GM12878 (cell line): Measurements from ENCODE around the gene CLIC6. TPM values are rescaled to one million over a fixed set of nuclear protein-coding genes. Genes with fewer than 3 reads are reported as not detected.

Experiments
- ATAC-seq: fragments of 200-7000 bp; cut with Tn5 transposase; 3 replicates; pipeline ENCODE4 v1.9.1; 2020; ENCODE audit warnings: mild to moderate bottlenecking, moderate library complexity
- BruUV-seq: library from RNA; stranded (reverse); fragments of 400-500 nt; replicated peaks from 2 replicates; lab custom pipeline; 2021; lab: Mats Ljungman, UMichigan
- CTCF ChIA-PET: fragments of 300-600 bp; sonication (Branson Sonifier 250); formaldehyde crosslinking; extraction: SDS; loops from one replicate; lab custom pipeline; 2021; ENCODE audit warnings: inconsistent platforms; lab: Yijun Ruan, JAX
- POLR2A ChIA-PET: fragments of 350-600 bp; formaldehyde crosslinking; extraction: SDS; loops from one replicate; lab custom pipeline; 2021; ENCODE audit warnings: inconsistent platforms; lab: Charles Lee
- RAD21 ChIA-PET: fragments of 300-600 bp; sonication (Branson Sonifier 250); formaldehyde crosslinking; loops from one replicate; lab custom pipeline; 2023; ENCODE audit warnings: antibody characterized with exemption; ENCODE audit not compliant: unreplicated experiment; lab: Charles Lee
- SMC1A ChIA-PET: fragments of 300-600 bp; sonication (Branson Sonifier 250); formaldehyde crosslinking; loops from one replicate; lab custom pipeline; 2023; ENCODE audit not compliant: unreplicated experiment, uncharacterized antibody; lab: Charles Lee
- DNase-seq: peaks from one replicate; pipeline ENCODE4 v3.0.0-alpha.2; 2011; ENCODE audit warnings: low read depth, low spot score
- FAIRE-seq: peaks from 3 replicates; lab custom pipeline; 2011; peaks lifted over from hg19 to GRCh38; lab: Jason Lieb, UNC
- H2AFZ ChIP-seq: 2 replicates; pipeline ENCODE4 v1.6.0; 2011; ENCODE audit warnings: low read depth, low read length, control low read depth; ENCODE audit not compliant: control insufficient read depth
- H3K27ac ChIP-seq: 2 replicates; pipeline ENCODE4 v1.5.1; 2011; ENCODE audit warnings: control low read depth; ENCODE audit not compliant: control insufficient read depth, insufficient read depth
- H3K27me3 ChIP-seq, 2 experiments: replicated peaks in 1 of 2; 2 replicates each; pipeline versions ENCODE4 v1.6.0 to v1.6.1; 2011; ENCODE audit warnings: low read length in 1 of 2; ENCODE audit not compliant: control insufficient read depth in 2 of 2, insufficient read depth in 2 of 2
- H3K36me3 ChIP-seq, 2 experiments: 2 replicates each; pipeline ENCODE4 v1.5.1; 2011; ENCODE audit warnings: low read length in 1 of 2; ENCODE audit not compliant: control insufficient read depth in 2 of 2, insufficient read depth in 2 of 2
- H3K4me1 ChIP-seq: 2 replicates; pipeline ENCODE4 v1.6.1; 2011; ENCODE audit warnings: mild to moderate bottlenecking, low read length, moderate library complexity, mixed read lengths; ENCODE audit not compliant: control insufficient read depth, insufficient read depth
- H3K4me2 ChIP-seq: 2 replicates; pipeline ENCODE4 v1.6.0; 2011; ENCODE audit warnings: control low read depth; ENCODE audit not compliant: control insufficient read depth, insufficient read depth
- H3K4me3 ChIP-seq: fragments of 200-600 bp; sonication (generic); 2 replicates; pipeline ENCODE4 v1.5.1; 2016
- H3K79me2 ChIP-seq: 2 replicates; pipeline ENCODE4 v1.6.0; 2011; ENCODE audit warnings: low read length; ENCODE audit not compliant: control insufficient read depth, insufficient read depth
- H3K9ac ChIP-seq: 2 replicates; pipeline ENCODE4 v1.8.0; 2011; ENCODE audit warnings: low read length, control low read depth, mixed read lengths; ENCODE audit not compliant: control insufficient read depth, insufficient read depth
- H3K9me3 ChIP-seq: replicated peaks from 3 replicates; pipeline ENCODE4 v1.5.1; 2011; ENCODE audit warnings: mild to moderate bottlenecking, low read length; ENCODE audit not compliant: control insufficient read depth, insufficient read depth
- H4K20me1 ChIP-seq: 2 replicates; pipeline ENCODE4 v1.6.0; 2011; ENCODE audit not compliant: control insufficient read depth, insufficient read depth
- BCL3 ChIP-seq: IDR thresholded peaks from 2 replicates; pipeline ENCODE4 v1.6.1; 2011; ENCODE audit warnings: borderline replicate concordance, low read depth, mild to moderate bottlenecking, moderate library complexity, low read length; ENCODE audit not compliant: insufficient read depth, poor library complexity, severe bottlenecking
- ESRRA ChIP-seq: IDR thresholded peaks from 2 replicates; pipeline ENCODE4 v1.6.1; 2012; ENCODE audit warnings: mild to moderate bottlenecking, low read length, improper control_type of control experiment
- HDAC2 ChIP-seq: fragments of 200-600 bp; sonication (generic); IDR thresholded peaks from 2 replicates; pipeline ENCODE4 v1.6.1; 2017
- JUND ChIP-seq: IDR thresholded peaks from 2 replicates; pipeline ENCODE4 v1.6.1; 2012; ENCODE audit warnings: low read depth, mild to moderate bottlenecking, low read length, improper control_type of control experiment, moderate library complexity
- MYC ChIP-seq: IDR thresholded peaks from 2 replicates; pipeline ENCODE4 v1.6.1; 2011; ENCODE audit warnings: mild to moderate bottlenecking, low read length, moderate library complexity, inconsistent platforms; ENCODE audit not compliant: insufficient read depth, insufficient replicate concordance, insufficient read length, severe bottlenecking
- NBN ChIP-seq: fragments of 450-650 bp; IDR thresholded peaks from 2 replicates; pipeline ENCODE4 v1.6.1; 2016
- NR2F1 ChIP-seq: fragments of 450-650 bp; conservative IDR thresholded peaks from 2 replicates; pipeline ENCODE4 v1.6.1; 2017; ENCODE audit warnings: mild to moderate bottlenecking
- RFX5 ChIP-seq: IDR thresholded peaks from 2 replicates; pipeline ENCODE4 v1.6.1; 2011; ENCODE audit warnings: low read depth, low read length, improper control_type of control experiment
- SREBF1 ChIP-seq: IDR thresholded peaks from 2 replicates; pipeline ENCODE4 v1.6.1; 2012; ENCODE audit warnings: mild to moderate bottlenecking, low read length
- SRF ChIP-seq, 2 experiments: IDR thresholded peaks; 2 replicates each; pipeline ENCODE4 v1.6.1; 2011; ENCODE audit warnings: low read depth in 2 of 2, low read length in 2 of 2, mild to moderate bottlenecking in 1 of 2, moderate library complexity in 1 of 2
- TCF12 ChIP-seq: IDR thresholded peaks from 2 replicates; pipeline ENCODE4 v1.6.1; 2011; ENCODE audit warnings: low read depth, mild to moderate bottlenecking, low read length
- ZBTB40 ChIP-seq: fragments of 450-650 bp; IDR thresholded peaks from 2 replicates; pipeline ENCODE4 v1.6.1; 2016; ENCODE audit warnings: mild to moderate bottlenecking, moderate library complexity, borderline replicate concordance
- ZNF24 ChIP-seq: fragments of 450-650 bp; IDR thresholded peaks from 2 replicates; pipeline ENCODE4 v1.6.1; 2017; ENCODE audit warnings: antibody characterized with exemption, mild to moderate bottlenecking
- ZNF384 ChIP-seq: IDR thresholded peaks from 2 replicates; pipeline ENCODE4 v1.6.1; 2012; ENCODE audit warnings: low read depth, mild to moderate bottlenecking, low read length, improper control_type of control experiment, borderline replicate concordance
- WGBS: methylation state at CpG from one replicate; pipeline ENCODE4 v1.1.6; 2016; ENCODE audit warnings: low lambda C conversion rate; ENCODE audit not compliant: insufficient replicate concordance, insufficient coverage; ENCODE audit errors: missing lambda C conversion rate; 5-methylcytosine and 5-hydroxymethylcytosine counted together
- in situ Hi-C: fragments of 300-500 bp; cut with MboI; formaldehyde crosslinking; loops from 9 replicates; pipeline ENCODE4 v1.14.3; 2018; ENCODE audit warnings: mixed read lengths
- intact Hi-C: fragments of 100-400 bp; cut with micrococcal nuclease; formaldehyde crosslinking; loops from one replicate; pipeline ENCODE4 v1.14.2; 2022; ENCODE audit not compliant: unreplicated experiment
- polyA plus RNA-seq, 11 experiments: library from polyadenylated mRNA; depleted of rRNA in 4 of 11; unstranded in 6 of 11; stranded (reverse) in 5 of 11; fragments of >200 nt; fragmentation: Nextera tagmentation in 4 of 11; fragmentation: Illumina TruSeq in 1 of 11; extraction: Ambion mirVana in 4 of 11; extraction: Trizol in 1 of 11; gene quantifications; 1 replicate in 1 of 11; 2 replicates in 10 of 11; pipeline versions ENCODE4 v1.2.1 to v1.2.3, GENCODE V29; 2011 to 2016; ENCODE audit warnings: inconsistent platforms in 2 of 11, missing spikeins in 2 of 11, low read depth in 1 of 11
- total RNA-seq, 4 experiments: library from RNA; depleted of rRNA in 3 of 4; stranded (reverse); fragments of >200 nt in 3 of 4; fragmentation: Illumina TruSeq in 1 of 4; extraction: Trizol in 1 of 4; gene quantifications; 2 replicates each; pipeline versions ENCODE4 v1.2.1 to v1.2.3, GENCODE V29; 2013 to 2021
- TF ChIP-seq, protein P1 (sequence below): fragments of 450-650 bp; IDR thresholded peaks from 2 replicates; pipeline ENCODE4 v1.6.1; 2018; ENCODE audit warnings: mild to moderate bottlenecking, low read depth, moderate library complexity; ENCODE audit not compliant: partially characterized antibody

The CLIC6 gene
- total and polyA plus RNA-seq, 10 of the 15 experiments (the other 5 are each of a cell fraction or from before 2014, with no cell fraction given): 5.7 to 34.1 (median 11.2) TPM

GRCh38 chr21:34713621-34714020, 44.8 kb downstream of the CLIC6 start:
- no TSS peak for BruUV-seq
- TF ChIP-seq ZBTB40: no peak
- no peak for TF ChIP-seq NR2F1
- no peak for TF ChIP-seq ESRRA
- TF ChIP-seq ZNF384: no peak
- TF ChIP-seq JUND: no peak
- TF ChIP-seq, protein P1, sequence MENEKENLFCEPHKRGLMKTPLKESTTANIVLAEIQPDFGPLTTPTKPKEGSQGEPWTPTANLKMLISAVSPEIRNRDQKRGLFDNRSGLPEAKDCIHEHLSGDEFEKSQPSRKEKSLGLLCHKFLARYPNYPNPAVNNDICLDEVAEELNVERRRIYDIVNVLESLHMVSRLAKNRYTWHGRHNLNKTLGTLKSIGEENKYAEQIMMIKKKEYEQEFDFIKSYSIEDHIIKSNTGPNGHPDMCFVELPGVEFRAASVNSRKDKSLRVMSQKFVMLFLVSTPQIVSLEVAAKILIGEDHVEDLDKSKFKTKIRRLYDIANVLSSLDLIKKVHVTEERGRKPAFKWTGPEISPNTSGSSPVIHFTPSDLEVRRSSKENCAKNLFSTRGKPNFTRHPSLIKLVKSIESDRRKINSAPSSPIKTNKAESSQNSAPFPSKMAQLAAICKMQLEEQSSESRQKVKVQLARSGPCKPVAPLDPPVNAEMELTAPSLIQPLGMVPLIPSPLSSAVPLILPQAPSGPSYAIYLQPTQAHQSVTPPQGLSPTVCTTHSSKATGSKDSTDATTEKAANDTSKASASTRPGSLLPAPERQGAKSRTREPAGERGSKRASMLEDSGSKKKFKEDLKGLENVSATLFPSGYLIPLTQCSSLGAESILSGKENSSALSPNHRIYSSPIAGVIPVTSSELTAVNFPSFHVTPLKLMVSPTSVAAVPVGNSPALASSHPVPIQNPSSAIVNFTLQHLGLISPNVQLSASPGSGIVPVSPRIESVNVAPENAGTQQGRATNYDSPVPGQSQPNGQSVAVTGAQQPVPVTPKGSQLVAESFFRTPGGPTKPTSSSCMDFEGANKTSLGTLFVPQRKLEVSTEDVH: no peak
- TF ChIP-seq RFX5: no peak
- no peak for TF ChIP-seq ZNF24
- no peak for TF ChIP-seq SREBF1
- no peak for TF ChIP-seq SRF (IDR thresholded peaks at IDR 0.05; ENCODE audit: low read depth in 2 of 2, low read length in 2 of 2)
- no peak for TF ChIP-seq MYC
- no peak for TF ChIP-seq BCL3
- TF ChIP-seq HDAC2: no peak
- TF ChIP-seq NBN: no peak
- TF ChIP-seq TCF12: no peak
- no peak overlapping the region for H3K9ac ChIP-seq
- ChIA-PET POLR2A (no interaction called here), RAD21 (no interaction called here), SMC1A (no interaction called here), CTCF (interaction anchor here (0.6 kb wide), 1 partner anchor 42 kb away, joined by 3 read pairs; no protein-coding TSS in a partner anchor)
- no peaks in the 10 kb centered on the region for H4K20me1 ChIP-seq
- H3K79me2 ChIP-seq: no peaks in the 10 kb centered on the region
- H3K4me1 ChIP-seq: peaks cover 10% of the 10 kb centered on the region
- in situ Hi-C loops: no loop called here
- no peak for ATAC-seq
- FAIRE-seq: no peak
- no peaks in the 10 kb centered on the region for H3K9me3 ChIP-seq
- H2AFZ ChIP-seq: no peak overlapping the region
- no peak overlapping the region for H3K27ac ChIP-seq
- WGBS: 73% methylated on average over 1 of the region's 1 CpG
- no peak for DNase-seq
- intact Hi-C loops: no loop called here
- peaks cover 3 to 6% of the 10 kb centered on the region in 2 experiments; a peak in 2 of 4 replicates for H3K36me3 ChIP-seq
- H3K4me2 ChIP-seq: no peak overlapping the region
- H3K4me3 ChIP-seq: no peak overlapping the region
- no peaks in the 10 kb centered on the region for H3K27me3 ChIP-seq
